ENCODE data around the gene IGFBP2.

The IGFBP2 gene

GRCh38 chr2:216702756-216703155 lies 69.5 kb downstream of the IGFBP2 start:
- no peak for FAIRE-seq
- no peak for TF ChIP-seq POU2F2 (IDR thresholded peaks at IDR 0.05; ENCODE audit: low read depth, low read length)
- TF ChIP-seq PAX5 (IDR thresholded peaks at IDR 0.05; ENCODE audit: insufficient read depth, low read length, severe bottlenecking) = no peak
- no peak for TF ChIP-seq POLR2AphosphoS5 (IDR thresholded peaks at IDR 0.05; ENCODE audit: low read depth, low read length)
- TF ChIP-seq SPI1 (IDR thresholded peaks at IDR 0.05; ENCODE audit: low read depth, low read length) = no peak
- TF ChIP-seq TAF1 (IDR thresholded peaks at IDR 0.05; ENCODE audit: low read depth, low read length) = no peak
- TF ChIP-seq POLR2A (IDR thresholded peaks at IDR 0.05; ENCODE audit: low read depth, low read length) = no peak
- no peak for DNase-seq (ENCODE audit: insufficient read length, low spot score)

- FAIRE-seq (no peak), DNase-seq (ENCODE audit: insufficient read length, low spot score) (no peak)
- no peak for TF ChIP-seq TAF1 (IDR thresholded peaks at IDR 0.05; ENCODE audit: low read depth, low read length)
- no peak for TF ChIP-seq POLR2A (IDR thresholded peaks at IDR 0.05; ENCODE audit: low read depth, low read length)
- no peak for TF ChIP-seq PAX5 (IDR thresholded peaks at IDR 0.05; ENCODE audit: insufficient read depth, low read length, severe bottlenecking)
These were observed 77.5 kb downstream of the IGFBP2 start for GRCh38 chr2:216710551-216711301.

DNA sequence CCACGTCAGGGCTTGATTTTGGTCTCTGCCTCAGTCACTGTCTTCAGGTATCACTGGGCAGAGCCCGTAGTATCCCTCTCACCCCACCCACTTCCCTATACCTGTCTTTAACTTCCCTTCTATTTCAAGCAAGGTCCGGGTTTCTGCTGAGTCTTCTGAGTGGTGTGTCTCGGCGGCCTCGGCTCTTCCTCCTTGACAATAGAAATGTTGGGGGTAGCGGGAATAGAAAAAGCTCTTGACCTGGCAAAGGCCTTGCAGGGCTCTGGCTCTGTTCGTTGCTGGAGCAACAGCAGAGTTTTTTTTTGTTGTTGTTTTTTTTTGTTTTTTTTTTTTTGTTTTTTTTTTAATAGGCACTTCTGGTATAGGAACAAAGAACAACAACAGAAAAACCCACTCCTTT lies 78.1 kb downstream of the IGFBP2 start:
- DNase-seq (ENCODE audit: insufficient read length, low spot score) (no peak), FAIRE-seq (no peak)
- TF ChIP-seq POLR2A (IDR thresholded peaks at IDR 0.05; ENCODE audit: low read depth, low read length) = no peak
- no peak for TF ChIP-seq POLR2AphosphoS5 (IDR thresholded peaks at IDR 0.05; ENCODE audit: low read depth, low read length)
- TF ChIP-seq TAF1 (IDR thresholded peaks at IDR 0.05; ENCODE audit: low read depth, low read length) = no peak
- TF ChIP-seq POU2F2 (IDR thresholded peaks at IDR 0.05; ENCODE audit: low read depth, low read length) = no peak
- TF ChIP-seq PAX5 (IDR thresholded peaks at IDR 0.05; ENCODE audit: insufficient read depth, low read length, severe bottlenecking) = no peak

- DNase-seq (ENCODE audit: insufficient read length, low spot score) (no peak), FAIRE-seq (no peak)
- no peak for TF ChIP-seq TAF1 (IDR thresholded peaks at IDR 0.05; ENCODE audit: low read depth, low read length)
- no peak for TF ChIP-seq SPI1 (IDR thresholded peaks at IDR 0.05; ENCODE audit: low read depth, low read length)
- no peak for TF ChIP-seq PAX5 (IDR thresholded peaks at IDR 0.05; ENCODE audit: insufficient read depth, low read length, severe bottlenecking)
These were observed 80.6 kb downstream of the IGFBP2 start for GRCh38 chr2:216713691-216714336.

Data from GM12891 (cell line).